ENCODE measurements around the gene FAM168A. TPM values are rescaled to one million over a fixed set of nuclear protein-coding genes. Genes with fewer than 3 reads are reported as not detected.

The FAM168A gene
- total RNA-seq, 1 experiment from 2014 or later = 62.8 TPM

DNA sequence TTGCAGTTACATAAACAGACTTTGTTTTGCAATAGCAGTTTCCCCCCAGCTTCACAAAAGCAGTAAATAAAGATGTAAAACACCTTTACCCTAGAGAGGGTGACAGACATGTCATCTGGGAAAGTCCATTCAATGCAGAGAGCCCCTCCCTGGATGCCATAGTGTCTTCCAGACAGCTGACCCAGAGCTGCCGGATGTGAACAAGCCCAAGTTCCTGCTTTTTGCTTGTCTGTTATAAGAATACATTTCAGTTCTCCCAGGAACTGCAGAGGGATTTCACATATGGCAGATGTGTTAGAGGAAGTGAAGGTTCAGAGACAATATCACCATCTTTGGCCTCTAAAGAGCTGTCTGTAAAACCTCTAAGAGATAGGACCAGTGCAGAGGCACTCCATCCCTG, 172.8 kb downstream of the FAM168A start:
- in situ Hi-C loops (cut with HindIII; ENCODE audit: low pct_unique_long_range_greater_than_20kb, low sequenced_read_pairs) = no loop called here
- intact Hi-C loops (cut with micrococcal nuclease; ENCODE audit: unreplicated experiment) = no loop called here
- no peak overlapping the region for H3K4me3 ChIP-seq (ENCODE audit: low read depth in 2 of 2, low read length in 2 of 2)
- no TSS peak for BruUV-seq (replicated peaks)
- H3K27me3 ChIP-seq (ENCODE audit: control insufficient read depth, insufficient read depth, low read length) = no peaks in the 10 kb centered on the region
- TF ChIP-seq, protein P1, sequence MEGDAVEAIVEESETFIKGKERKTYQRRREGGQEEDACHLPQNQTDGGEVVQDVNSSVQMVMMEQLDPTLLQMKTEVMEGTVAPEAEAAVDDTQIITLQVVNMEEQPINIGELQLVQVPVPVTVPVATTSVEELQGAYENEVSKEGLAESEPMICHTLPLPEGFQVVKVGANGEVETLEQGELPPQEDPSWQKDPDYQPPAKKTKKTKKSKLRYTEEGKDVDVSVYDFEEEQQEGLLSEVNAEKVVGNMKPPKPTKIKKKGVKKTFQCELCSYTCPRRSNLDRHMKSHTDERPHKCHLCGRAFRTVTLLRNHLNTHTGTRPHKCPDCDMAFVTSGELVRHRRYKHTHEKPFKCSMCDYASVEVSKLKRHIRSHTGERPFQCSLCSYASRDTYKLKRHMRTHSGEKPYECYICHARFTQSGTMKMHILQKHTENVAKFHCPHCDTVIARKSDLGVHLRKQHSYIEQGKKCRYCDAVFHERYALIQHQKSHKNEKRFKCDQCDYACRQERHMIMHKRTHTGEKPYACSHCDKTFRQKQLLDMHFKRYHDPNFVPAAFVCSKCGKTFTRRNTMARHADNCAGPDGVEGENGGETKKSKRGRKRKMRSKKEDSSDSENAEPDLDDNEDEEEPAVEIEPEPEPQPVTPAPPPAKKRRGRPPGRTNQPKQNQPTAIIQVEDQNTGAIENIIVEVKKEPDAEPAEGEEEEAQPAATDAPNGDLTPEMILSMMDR (IDR thresholded peaks at IDR 0.05) = no peak
- TF ChIP-seq, protein P2, sequence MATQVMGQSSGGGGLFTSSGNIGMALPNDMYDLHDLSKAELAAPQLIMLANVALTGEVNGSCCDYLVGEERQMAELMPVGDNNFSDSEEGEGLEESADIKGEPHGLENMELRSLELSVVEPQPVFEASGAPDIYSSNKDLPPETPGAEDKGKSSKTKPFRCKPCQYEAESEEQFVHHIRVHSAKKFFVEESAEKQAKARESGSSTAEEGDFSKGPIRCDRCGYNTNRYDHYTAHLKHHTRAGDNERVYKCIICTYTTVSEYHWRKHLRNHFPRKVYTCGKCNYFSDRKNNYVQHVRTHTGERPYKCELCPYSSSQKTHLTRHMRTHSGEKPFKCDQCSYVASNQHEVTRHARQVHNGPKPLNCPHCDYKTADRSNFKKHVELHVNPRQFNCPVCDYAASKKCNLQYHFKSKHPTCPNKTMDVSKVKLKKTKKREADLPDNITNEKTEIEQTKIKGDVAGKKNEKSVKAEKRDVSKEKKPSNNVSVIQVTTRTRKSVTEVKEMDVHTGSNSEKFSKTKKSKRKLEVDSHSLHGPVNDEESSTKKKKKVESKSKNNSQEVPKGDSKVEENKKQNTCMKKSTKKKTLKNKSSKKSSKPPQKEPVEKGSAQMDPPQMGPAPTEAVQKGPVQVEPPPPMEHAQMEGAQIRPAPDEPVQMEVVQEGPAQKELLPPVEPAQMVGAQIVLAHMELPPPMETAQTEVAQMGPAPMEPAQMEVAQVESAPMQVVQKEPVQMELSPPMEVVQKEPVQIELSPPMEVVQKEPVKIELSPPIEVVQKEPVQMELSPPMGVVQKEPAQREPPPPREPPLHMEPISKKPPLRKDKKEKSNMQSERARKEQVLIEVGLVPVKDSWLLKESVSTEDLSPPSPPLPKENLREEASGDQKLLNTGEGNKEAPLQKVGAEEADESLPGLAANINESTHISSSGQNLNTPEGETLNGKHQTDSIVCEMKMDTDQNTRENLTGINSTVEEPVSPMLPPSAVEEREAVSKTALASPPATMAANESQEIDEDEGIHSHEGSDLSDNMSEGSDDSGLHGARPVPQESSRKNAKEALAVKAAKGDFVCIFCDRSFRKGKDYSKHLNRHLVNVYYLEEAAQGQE (IDR thresholded peaks at IDR 0.05; ENCODE audit: insufficient read depth in 1 of 2, low read depth in 2 of 2, low read length in 1 of 2) = no peak
- no peak for TF ChIP-seq SIN3A (IDR thresholded peaks at IDR 0.05; ENCODE audit: borderline replicate concordance, insufficient read depth, low read depth, low read length)
- no peak for TF ChIP-seq TCF7L2 (IDR thresholded peaks at IDR 0.05; ENCODE audit: low read depth, low read length)
- TF ChIP-seq POLR2AphosphoS5 (IDR thresholded peaks at IDR 0.05; ENCODE audit: low read depth, low read length) = no peak
- H3K36me3 ChIP-seq (ENCODE audit: control insufficient read depth, insufficient read depth, low read length) = no peaks in the 10 kb centered on the region
- ChIA-PET CTCF (no interaction called here), POLR2A (no interaction called here)
- ATAC-seq = no peak
- no peaks in the 10 kb centered on the region for H3K4me1 ChIP-seq (ENCODE audit: control insufficient read depth, insufficient read depth, low read length)
- H3K9me3 ChIP-seq (ENCODE audit: control insufficient read depth, insufficient read depth, low read depth, low read length) = no peaks in the 10 kb centered on the region
- DNase-seq (ENCODE audit: low read depth, low spot score) = no peak
- no peak overlapping the region for H3K27ac ChIP-seq (ENCODE audit: low read length)

DNA sequence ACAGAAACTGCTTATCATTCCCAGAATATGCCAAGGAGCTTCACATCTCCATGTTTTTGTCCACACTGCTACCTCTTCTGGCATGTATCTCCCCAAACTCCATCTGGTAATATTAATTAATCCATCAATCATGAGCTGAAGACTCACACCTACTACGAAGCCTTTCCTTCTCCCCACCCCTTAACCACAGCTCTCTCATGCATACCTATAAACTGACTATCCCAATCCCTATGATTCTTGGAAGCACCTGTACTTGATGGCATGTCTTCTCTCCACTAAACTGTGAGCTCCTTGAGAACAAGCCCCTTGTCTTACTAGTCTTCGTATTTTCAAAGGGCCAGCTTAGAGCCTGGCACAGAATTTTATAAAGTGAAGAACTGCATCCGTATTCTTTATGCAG, 174.4 kb downstream of the FAM168A start:
- in situ Hi-C loops (cut with HindIII; ENCODE audit: low pct_unique_long_range_greater_than_20kb, low sequenced_read_pairs) = no loop called here
- BruUV-seq (replicated peaks) = no TSS peak
- Histone ChIP-seq H3K36me3 (ENCODE audit: control insufficient read depth, insufficient read depth, low read length) (no peaks in the 10 kb centered on the region), H3K9me3 (ENCODE audit: control insufficient read depth, insufficient read depth, low read depth, low read length) (no peaks in the 10 kb centered on the region), H3K27me3 (ENCODE audit: control insufficient read depth, insufficient read depth, low read length) (no peaks in the 10 kb centered on the region), H3K4me1 (ENCODE audit: control insufficient read depth, insufficient read depth, low read length) (no peaks in the 10 kb centered on the region), H3K27ac (ENCODE audit: low read length) (no peak overlapping the region), H3K4me3 (ENCODE audit: low read depth in 2 of 2, low read length in 2 of 2) (no peak overlapping the region)
- ATAC-seq (no peak), DNase-seq (ENCODE audit: low read depth, low spot score) (no peak)
- intact Hi-C loops (cut with micrococcal nuclease; ENCODE audit: unreplicated experiment) = no loop called here
- POLR2A ChIA-PET = interaction anchor here (0.6 kb wide), 1 partner anchor 15 kb away, joined by 11 read pairs; no protein-coding TSS in a partner anchor
- TF ChIP-seq TCF7L2 (IDR thresholded peaks at IDR 0.05; ENCODE audit: low read depth, low read length) (no peak), SIN3A (IDR thresholded peaks at IDR 0.05; ENCODE audit: borderline replicate concordance, insufficient read depth, low read depth, low read length) (no peak), POLR2AphosphoS5 (IDR thresholded peaks at IDR 0.05; ENCODE audit: low read depth, low read length) (no peak)
- TF ChIP-seq, protein P2 (IDR thresholded peaks at IDR 0.05; ENCODE audit: insufficient read depth in 1 of 2, low read depth in 2 of 2, low read length in 1 of 2) = no peak
- TF ChIP-seq, protein P1 (IDR thresholded peaks at IDR 0.05) = no peak
- CTCF ChIA-PET = no interaction called here
